ENCODE data around the gene IFNAR1. TPM values are rescaled to one million over a fixed set of nuclear protein-coding genes. Genes with fewer than 3 reads are reported as not detected.
"Not testable (repeated sequence)": the region's sequence is repeated elsewhere in the genome, so short reads cannot be mapped to it uniquely, and the experiment has no call there.

Gene IFNAR1
- total and polyA plus RNA-seq, 3 donors from 2014 or later, result 22.1 to 25.0 (median 22.8) TPM

- no peak for DNase-seq
- H3K4me1 ChIP-seq, result no peaks in the 10 kb centered on the region
- 83 to 85% methylated on average over 5 of the region's 5 CpGs for WGBS, 2 donors
- TF ChIP-seq POLR2A (IDR thresholded peaks at IDR 0.05) (no peak), CTCF (IDR thresholded peaks at IDR 0.05) (no peak)
- no peak overlapping the region for H3K27ac ChIP-seq
- H3K36me3 ChIP-seq (ENCODE audit: low read depth, missing control alignments), result no peaks in the 10 kb centered on the region
- intact Hi-C loops (cut with DNase I; ENCODE audit: low total_unique reads), result no loop called here
- H3K27me3 ChIP-seq, result no peaks in the 10 kb centered on the region
- no peak overlapping the region for H3K4me3 ChIP-seq
- no peaks in the 10 kb centered on the region for H3K9me3 ChIP-seq
Measured at GRCh38 chr21:33315946-33316710, 8.6 kb upstream of the IFNAR1 start.

- Histone ChIP-seq H3K27me3 (no peaks in the 10 kb centered on the region), H3K9me3 (no peaks in the 10 kb centered on the region), H3K36me3 (ENCODE audit: low read depth, missing control alignments) (no peaks in the 10 kb centered on the region), H3K4me3 (no peak overlapping the region), H3K27ac (no peak overlapping the region), H3K4me1 (no peaks in the 10 kb centered on the region)
- intact Hi-C loops (cut with DNase I; ENCODE audit: low total_unique reads), result no loop called here
- 59 to 61% methylated on average over 6 of the region's 6 CpGs for WGBS, 2 donors
- no peak for DNase-seq
- TF ChIP-seq POLR2A (IDR thresholded peaks at IDR 0.05), result no peak
- TF ChIP-seq CTCF (IDR thresholded peaks at IDR 0.05), result no peak
Measured at GRCh38 chr21:33317145-33317544, 7.6 kb upstream of the IFNAR1 start.

GRCh38 chr21:33317786-33318486 lies 6.8 kb upstream of the IFNAR1 start:
- WGBS, 2 donors, result 58 to 65% methylated on average over 14 of the region's 14 CpGs
- intact Hi-C loops (cut with DNase I; ENCODE audit: low total_unique reads), result no loop called here
- Histone ChIP-seq H3K36me3 (ENCODE audit: low read depth, missing control alignments) (no peaks in the 10 kb centered on the region), H3K4me3 (peak overlapping the region in 1 of 2 donors; percentile 2), H3K27ac (no peak overlapping the region), H3K9me3 (no peaks in the 10 kb centered on the region), H3K4me1 (no peaks in the 10 kb centered on the region), H3K27me3 (no peaks in the 10 kb centered on the region)
- TF ChIP-seq CTCF (IDR thresholded peaks at IDR 0.05), result no peak
- peak; percentile 54 for DNase-seq

- H3K36me3 ChIP-seq (ENCODE audit: low read depth, missing control alignments); intact Hi-C loops (cut with DNase I; ENCODE audit: low total_unique reads); DNase-seq; H3K4me3 ChIP-seq; H3K27me3 ChIP-seq; H3K4me1 ChIP-seq; H3K27ac ChIP-seq; H3K9me3 ChIP-seq: not testable (repeated sequence)
- WGBS, 2 donors, result 78 to 87% methylated on average over 17 of the region's 17 CpGs
Measured at GRCh38 chr21:33321005-33321404, 3.8 kb upstream of the IFNAR1 start.

GRCh38 chr21:33323610-33324009 lies 1.2 kb upstream of the IFNAR1 start:
- H3K4me1 ChIP-seq; H3K27me3 ChIP-seq; H3K9me3 ChIP-seq; H3K27ac ChIP-seq; intact Hi-C loops (cut with DNase I; ENCODE audit: low total_unique reads); DNase-seq; H3K36me3 ChIP-seq (ENCODE audit: low read depth, missing control alignments): not testable (repeated sequence)
- peak overlapping the region in 1 of 2 donors; percentile 92 for H3K4me3 ChIP-seq

Measured in testis (tissue), 3 donors.